ENCODE results near the gene PUS10. TPM values are rescaled to one million over a fixed set of nuclear protein-coding genes. Genes with fewer than 3 reads are reported as not detected.

PUS10 gene
- total and polyA plus RNA-seq, 2 of the 4 experiments (the other 2 are of a cell fraction), result 4.4 to 5.7 TPM

DNA sequence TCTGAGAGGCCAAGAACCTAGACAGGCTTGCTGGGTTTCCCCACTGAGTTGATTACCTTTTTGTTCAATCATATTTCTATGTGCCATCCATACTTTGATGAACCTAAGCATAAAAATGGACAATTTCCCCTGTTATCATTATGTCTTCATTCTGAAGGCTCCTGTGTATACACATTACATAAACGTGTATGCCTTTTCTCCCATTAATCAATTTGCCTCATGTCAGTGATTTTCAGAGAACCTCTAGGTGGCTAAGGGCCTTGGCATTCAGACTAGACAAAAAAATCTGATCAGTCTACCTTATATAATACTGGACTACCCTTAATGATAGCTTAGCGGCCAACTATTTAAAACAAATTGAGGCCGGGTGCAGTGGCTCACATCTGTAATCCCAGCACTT is 4.7 kb downstream of the PUS10 start:
- H3K27me3 ChIP-seq (ENCODE audit: control insufficient read depth, insufficient read depth, low read length), result no peaks in the 10 kb centered on the region
- no peak overlapping the region for H4K91ac ChIP-seq (ENCODE audit: insufficient read depth, low read depth, low read length)
- H2AFZ ChIP-seq (replicated peaks; ENCODE audit: low read length, poor library complexity), result no peak overlapping the region
- H3K9ac ChIP-seq (ENCODE audit: low read depth, low read length), result no peak overlapping the region
- H4K5ac ChIP-seq (ENCODE audit: low read depth, low read length), result no peak overlapping the region
- no peak overlapping the region for H3K4ac ChIP-seq (ENCODE audit: low read depth, low read length)
- H3K36me3 ChIP-seq (ENCODE audit: control insufficient read depth, insufficient read depth, low read length), result no peaks in the 10 kb centered on the region
- H3K14ac ChIP-seq (replicated peaks; ENCODE audit: low read depth, low read length), result no peak overlapping the region
- H4K8ac ChIP-seq (ENCODE audit: low read depth in 2 of 2, low read length in 2 of 2), result no peak overlapping the region
- H3K23ac ChIP-seq (ENCODE audit: low read depth, low read length), result no peak overlapping the region
- no peak overlapping the region for H2AK9ac ChIP-seq (replicated peaks; ENCODE audit: low read depth, low read length, poor library complexity)
- ChIA-PET POLR2A (ENCODE audit: unreplicated experiment) (no interaction called here), CTCF (no interaction called here)
- H3K9me1 ChIP-seq (ENCODE audit: insufficient read depth, low read length), result no peaks in the 10 kb centered on the region; the same call in 1 of the 2 replicates
- H2BK20ac ChIP-seq (ENCODE audit: low read depth, low read length), result no peak overlapping the region
- ATAC-seq (ENCODE audit: low read depth), result no peak
- dilution Hi-C loops (cut with HindIII; ENCODE audit: low sequenced_read_pairs, unreplicated experiment), result no loop called here
- no peak overlapping the region for H3K56ac ChIP-seq (ENCODE audit: extremely low read depth, insufficient read depth, low read length)
- BruUV-seq (replicated peaks), result no TSS peak
- no peaks in the 10 kb centered on the region; the same call in 1 of the 2 replicates for H3K4me1 ChIP-seq (ENCODE audit: control insufficient read depth, insufficient read depth, low read length)
- H2BK5ac ChIP-seq (ENCODE audit: low read depth, low read length, poor library complexity, severe bottlenecking), result no peak overlapping the region
- no peak overlapping the region for H3K27ac ChIP-seq (ENCODE audit: insufficient read depth, low read length)
- in situ Hi-C loops (cut with MboI; ENCODE audit: low sequenced_read_pairs), result no loop called here
- no peak overlapping the region for H3K4me3 ChIP-seq (ENCODE audit: insufficient read depth, low read depth, low read length)
- no peak overlapping the region for H2BK15ac ChIP-seq (ENCODE audit: low read depth, low read length)
- H3K79me1 ChIP-seq (ENCODE audit: low read depth in 1 of 2, low read length in 2 of 2), result peaks cover 6 to 18% of the 10 kb centered on the region in 2 experiments; a peak in 3 of 4 replicates
- no peak overlapping the region for H3K18ac ChIP-seq (ENCODE audit: low read depth, low read length)
- H2BK120ac ChIP-seq (ENCODE audit: low read depth, low read length), result no peak overlapping the region
- TF ChIP-seq, protein P1, sequence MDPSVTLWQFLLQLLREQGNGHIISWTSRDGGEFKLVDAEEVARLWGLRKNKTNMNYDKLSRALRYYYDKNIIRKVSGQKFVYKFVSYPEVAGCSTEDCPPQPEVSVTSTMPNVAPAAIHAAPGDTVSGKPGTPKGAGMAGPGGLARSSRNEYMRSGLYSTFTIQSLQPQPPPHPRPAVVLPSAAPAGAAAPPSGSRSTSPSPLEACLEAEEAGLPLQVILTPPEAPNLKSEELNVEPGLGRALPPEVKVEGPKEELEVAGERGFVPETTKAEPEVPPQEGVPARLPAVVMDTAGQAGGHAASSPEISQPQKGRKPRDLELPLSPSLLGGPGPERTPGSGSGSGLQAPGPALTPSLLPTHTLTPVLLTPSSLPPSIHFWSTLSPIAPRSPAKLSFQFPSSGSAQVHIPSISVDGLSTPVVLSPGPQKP (IDR thresholded peaks at IDR 0.05; ENCODE audit: borderline replicate concordance, low read depth, low read length), result no peak
- TF ChIP-seq, protein P2, sequence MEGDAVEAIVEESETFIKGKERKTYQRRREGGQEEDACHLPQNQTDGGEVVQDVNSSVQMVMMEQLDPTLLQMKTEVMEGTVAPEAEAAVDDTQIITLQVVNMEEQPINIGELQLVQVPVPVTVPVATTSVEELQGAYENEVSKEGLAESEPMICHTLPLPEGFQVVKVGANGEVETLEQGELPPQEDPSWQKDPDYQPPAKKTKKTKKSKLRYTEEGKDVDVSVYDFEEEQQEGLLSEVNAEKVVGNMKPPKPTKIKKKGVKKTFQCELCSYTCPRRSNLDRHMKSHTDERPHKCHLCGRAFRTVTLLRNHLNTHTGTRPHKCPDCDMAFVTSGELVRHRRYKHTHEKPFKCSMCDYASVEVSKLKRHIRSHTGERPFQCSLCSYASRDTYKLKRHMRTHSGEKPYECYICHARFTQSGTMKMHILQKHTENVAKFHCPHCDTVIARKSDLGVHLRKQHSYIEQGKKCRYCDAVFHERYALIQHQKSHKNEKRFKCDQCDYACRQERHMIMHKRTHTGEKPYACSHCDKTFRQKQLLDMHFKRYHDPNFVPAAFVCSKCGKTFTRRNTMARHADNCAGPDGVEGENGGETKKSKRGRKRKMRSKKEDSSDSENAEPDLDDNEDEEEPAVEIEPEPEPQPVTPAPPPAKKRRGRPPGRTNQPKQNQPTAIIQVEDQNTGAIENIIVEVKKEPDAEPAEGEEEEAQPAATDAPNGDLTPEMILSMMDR (conservative IDR thresholded peaks at IDR 0.05; ENCODE audit: low read depth, low read length), result no peak
- TF ChIP-seq MAFK (IDR thresholded peaks at IDR 0.05; ENCODE audit: low read depth, low read length) (no peak), RFX5 (IDR thresholded peaks at IDR 0.05; ENCODE audit: low read depth, low read length) (no peak), POLR2A (IDR thresholded peaks at IDR 0.05; ENCODE audit: low read depth, low read length) (no peak), MAZ (IDR thresholded peaks at IDR 0.05; ENCODE audit: borderline replicate concordance, low read depth, low read length) (no peak), MXI1 (IDR thresholded peaks at IDR 0.05; ENCODE audit: borderline replicate concordance, low read depth, low read length) (no peak), NFE2L2 (IDR thresholded peaks at IDR 0.05; ENCODE audit: low read depth, low read length) (no peak), RCOR1 (IDR thresholded peaks at IDR 0.05; ENCODE audit: insufficient replicate concordance, low read length) (no peak), CHD1 (IDR thresholded peaks at IDR 0.05; ENCODE audit: low read depth, low read length) (no peak), BHLHE40 (IDR thresholded peaks at IDR 0.05; ENCODE audit: low read depth, low read length) (no peak), RAD21 (IDR thresholded peaks at IDR 0.05; ENCODE audit: low read length) (no peak), CEBPB (IDR thresholded peaks at IDR 0.05; ENCODE audit: low read depth, low read length) (no peak), SMC3 (IDR thresholded peaks at IDR 0.05; ENCODE audit: low read depth, low read length) (no peak), FOS (IDR thresholded peaks at IDR 0.05; ENCODE audit: low read depth, low read length) (no peak)
- TF ChIP-seq, protein P3, sequence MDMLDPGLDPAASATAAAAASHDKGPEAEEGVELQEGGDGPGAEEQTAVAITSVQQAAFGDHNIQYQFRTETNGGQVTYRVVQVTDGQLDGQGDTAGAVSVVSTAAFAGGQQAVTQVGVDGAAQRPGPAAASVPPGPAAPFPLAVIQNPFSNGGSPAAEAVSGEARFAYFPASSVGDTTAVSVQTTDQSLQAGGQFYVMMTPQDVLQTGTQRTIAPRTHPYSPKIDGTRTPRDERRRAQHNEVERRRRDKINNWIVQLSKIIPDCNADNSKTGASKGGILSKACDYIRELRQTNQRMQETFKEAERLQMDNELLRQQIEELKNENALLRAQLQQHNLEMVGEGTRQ (IDR thresholded peaks at IDR 0.05; ENCODE audit: low read depth, low read length), result no peak
- H3K4me2 ChIP-seq (ENCODE audit: low read depth, low read length), result no peak overlapping the region
- intact Hi-C loops (cut with micrococcal nuclease), result no loop called here
- 43% methylated on average over 1 of the region's 3 CpGs; no CpG with 5 or more reads in 1 of the 2 experiments for WGBS, 2 experiments (ENCODE audit: extremely low coverage in 2 of 2, insufficient read length in 1 of 2)
- H3K9me3 ChIP-seq (ENCODE audit: control insufficient read depth, insufficient read depth, low read length), result no peaks in the 10 kb centered on the region
- no peak for DNase-seq
- H2AK5ac ChIP-seq (ENCODE audit: low read depth, low read length), result no peak overlapping the region
- H4K20me1 ChIP-seq (ENCODE audit: insufficient read depth, low read length), result no peaks in the 10 kb centered on the region
